ENCODE results near the gene SEC14L2.

- TF ChIP-seq RFX5 (IDR thresholded peaks at IDR 0.05; ENCODE audit: borderline replicate concordance, low read depth, low read length), result no peak
- TF ChIP-seq SIN3A (conservative IDR thresholded peaks at IDR 0.05 in 1 of 2, IDR thresholded peaks at IDR 0.05 in 1 of 2; ENCODE audit: low read depth in 1 of 2, low read length in 2 of 2), result no peak
- TF ChIP-seq KDM1A (IDR thresholded peaks at IDR 0.05; ENCODE audit: borderline replicate concordance, low read length), result no peak
- TF ChIP-seq POLR2A (IDR thresholded peaks at IDR 0.05; ENCODE audit: control extremely low read depth in 1 of 2, low read depth in 2 of 2, low read length in 2 of 2), result no peak
Observed at GRCh38 chr22:30472994-30473720, 76.3 kb downstream of the SEC14L2 start.
